HepG2 (cell line): ENCODE results near the gene SEPTIN10. TPM values are rescaled to one million over a fixed set of nuclear protein-coding genes. Genes with fewer than 3 reads are reported as not detected.
A peak's percentile ranks its signal among the peaks of the same experiment; 100 is the strongest.

ENCODE experiments used
- DMAP1 ChIP-seq: IDR thresholded peaks from 2 replicates; pipeline ENCODE4 v1.6.1; 2016
- ERF ChIP-seq: IDR thresholded peaks from 2 replicates; pipeline ENCODE4 v1.6.1; 2018; ENCODE audit warnings: missing biosample characterization, missing genetic modification reagents
- GATAD2A ChIP-seq: IDR thresholded peaks from 2 replicates; pipeline ENCODE4 v1.6.1; 2016
- JUN ChIP-seq: sonication (generic); formaldehyde crosslinking; IDR thresholded peaks from 2 replicates; pipeline ENCODE4 v1.4.0; 2020; ENCODE audit warnings: mild to moderate bottlenecking, missing genetic modification reagents
- LRRFIP1 ChIP-seq: sonication (generic); formaldehyde crosslinking; conservative IDR thresholded peaks from 2 replicates; pipeline ENCODE4 v1.4.0; 2020; ENCODE audit warnings: missing genetic modification reagents
- MEF2D ChIP-seq: sonication (generic); formaldehyde crosslinking; IDR thresholded peaks from 2 replicates; pipeline ENCODE4 v1.5.1; 2020; ENCODE audit warnings: mild to moderate bottlenecking, missing genetic modification reagents
- PHF5A ChIP-seq: IDR thresholded peaks from one replicate; pipeline ENCODE4 v1.6.1; 2018; ENCODE audit warnings: low read depth, missing genetic modification reagents; ENCODE audit not compliant: unreplicated experiment
- SIX1 ChIP-seq: sonication (generic); formaldehyde crosslinking; IDR thresholded peaks from 2 replicates; pipeline ENCODE4 v1.4.0; 2020; ENCODE audit warnings: missing genetic modification reagents, borderline replicate concordance
- TARDBP ChIP-seq: sonication (generic); formaldehyde crosslinking; IDR thresholded peaks from 2 replicates; pipeline ENCODE4 v1.8.0; 2022; ENCODE audit warnings: mild to moderate bottlenecking, missing genetic modification reagents
- ZNF770 ChIP-seq: sonication (generic); formaldehyde crosslinking; IDR thresholded peaks from 2 replicates; pipeline ENCODE4 v1.5.0; 2020; ENCODE audit warnings: mild to moderate bottlenecking, missing genetic modification reagents
- ZNF788 ChIP-seq: sonication (generic); formaldehyde crosslinking; IDR thresholded peaks from 2 replicates; pipeline ENCODE4 v1.5.0; 2020; ENCODE audit warnings: mild to moderate bottlenecking, missing genetic modification reagents, borderline replicate concordance
- polyA plus RNA-seq, 8 experiments: library from polyadenylated mRNA; depleted of rRNA in 3 of 8; stranded (reverse) in 7 of 8; unstranded in 1 of 8; fragments of >200 nt; fragmentation: Illumina TruSeq in 4 of 8; extraction: Trizol in 4 of 8; gene quantifications; 2 replicates each; pipeline versions ENCODE4 v1.2.1 to v1.2.3, GENCODE V29; 2011 to 2016; ENCODE audit warnings: low read depth in 4 of 8, missing spikeins in 1 of 8, mixed read lengths in 1 of 8; ENCODE audit not compliant: insufficient read depth in 1 of 8
- total RNA-seq, 5 experiments: library from RNA; depleted of rRNA; stranded (reverse); fragments of >200 nt; fragmentation: Illumina TruSeq; extraction: Trizol; gene quantifications; 2 replicates each; pipeline ENCODE4 v1.2.3, GENCODE V29; 2016; ENCODE audit warnings: low read depth in 1 of 5
- TF ChIP-seq, protein P1 (sequence below): IDR thresholded peaks from 2 replicates; pipeline ENCODE4 v1.6.1; 2018; ENCODE audit warnings: missing genetic modification reagents, mild to moderate bottlenecking, missing compliant biosample characterization

SEPTIN10 gene
- total and polyA plus RNA-seq, 2 of the 13 experiments (the other 11 are each of a cell fraction or from before 2014, with no cell fraction given) = 45.8 to 67.5 TPM

DNA sequence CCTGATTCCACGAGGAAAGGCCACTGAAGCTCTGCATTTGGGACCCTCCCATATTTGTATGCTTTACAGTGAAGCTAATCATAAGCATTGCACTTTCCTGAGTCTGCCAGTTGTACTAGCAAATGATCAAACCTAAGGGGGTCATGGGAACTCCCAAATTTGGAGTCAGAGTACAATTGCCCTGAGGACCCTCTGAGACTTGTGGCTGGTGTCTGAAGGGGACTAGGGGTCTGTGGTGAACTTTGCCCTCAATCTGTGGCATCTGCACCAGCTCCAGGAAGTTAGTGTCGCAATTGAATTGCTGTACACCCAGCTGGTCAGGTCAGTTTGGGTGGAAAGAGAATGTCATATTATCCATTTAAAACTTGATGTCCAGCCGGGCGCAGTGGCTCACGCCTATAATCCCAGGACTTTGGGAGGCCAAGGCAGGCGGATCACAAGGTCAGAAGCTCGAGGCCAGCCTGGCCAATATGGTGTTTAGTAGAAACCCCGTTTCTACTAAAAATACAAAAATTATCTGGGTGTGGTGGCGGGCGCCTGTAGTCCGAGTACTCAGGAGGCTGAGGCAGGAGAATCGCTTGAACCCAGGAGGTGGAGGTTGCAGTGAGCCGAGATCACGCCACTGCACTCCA lies 18.5 kb upstream of the SEPTIN10 start (continued):
- TF ChIP-seq LRRFIP1 (no peak), ERF (CRISPR knock-in tag) (peak; percentile 89), DMAP1 (CRISPR knock-in tag) (peak; percentile 59), JUN (CRISPR knock-in tag) (peak; percentile 66), SIX1 (CRISPR knock-in tag) (peak; percentile 74; the same call in 1 of the 2 replicates), MEF2D (CRISPR knock-in tag) (peak; percentile 50; the same call in 1 of the 2 replicates), TARDBP (CRISPR knock-in tag) (peak; percentile 82), PHF5A (CRISPR knock-in tag) (peak; percentile 59), GATAD2A (CRISPR knock-in tag) (peak; percentile 98), ZNF770 (CRISPR knock-in tag) (peak; percentile 39), ZNF788 (peak; percentile 86; the same call in 1 of the 2 replicates)
- TF ChIP-seq, protein P1, sequence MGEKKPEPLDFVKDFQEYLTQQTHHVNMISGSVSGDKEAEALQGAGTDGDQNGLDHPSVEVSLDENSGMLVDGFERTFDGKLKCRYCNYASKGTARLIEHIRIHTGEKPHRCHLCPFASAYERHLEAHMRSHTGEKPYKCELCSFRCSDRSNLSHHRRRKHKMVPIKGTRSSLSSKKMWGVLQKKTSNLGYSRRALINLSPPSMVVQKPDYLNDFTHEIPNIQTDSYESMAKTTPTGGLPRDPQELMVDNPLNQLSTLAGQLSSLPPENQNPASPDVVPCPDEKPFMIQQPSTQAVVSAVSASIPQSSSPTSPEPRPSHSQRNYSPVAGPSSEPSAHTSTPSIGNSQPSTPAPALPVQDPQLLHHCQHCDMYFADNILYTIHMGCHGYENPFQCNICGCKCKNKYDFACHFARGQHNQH (CRISPR knock-in tag) = peak; percentile 96
